Activated T-cell treated with anti-CD3 and anti-CD28 coated beads for 48 hours (primary cell): ENCODE results near the gene IHH.

Experiments
- DNase-seq: peaks from one replicate; pipeline ENCODE4 v3.0.0-alpha.2; 2020; ENCODE audit warnings: low read depth

The IHH gene

DNA sequence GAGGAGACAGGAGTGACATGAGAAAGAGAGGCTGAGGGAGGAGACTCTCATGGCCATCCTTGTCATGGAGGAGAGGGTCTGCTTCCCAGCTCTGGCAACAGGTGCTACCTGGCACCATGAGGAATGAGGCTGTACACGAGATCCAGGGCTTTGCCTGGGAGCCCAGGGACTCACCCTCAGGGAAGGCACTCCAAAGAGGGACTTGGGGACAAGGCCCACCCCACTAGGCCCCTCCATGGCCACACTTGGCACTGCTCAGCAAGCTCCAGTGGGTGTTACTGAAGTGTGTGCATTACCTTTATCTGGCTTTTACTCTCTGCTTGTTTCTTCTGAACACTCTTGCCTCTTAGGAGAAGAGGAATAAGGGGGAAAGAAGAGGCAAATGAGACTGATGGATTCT is 22.1 kb downstream of the IHH start:
- no peak for DNase-seq

- DNase-seq, result no peak
Measured at GRCh38 chr2:219037783-219038499, 22.8 kb downstream of the IHH start.

DNA sequence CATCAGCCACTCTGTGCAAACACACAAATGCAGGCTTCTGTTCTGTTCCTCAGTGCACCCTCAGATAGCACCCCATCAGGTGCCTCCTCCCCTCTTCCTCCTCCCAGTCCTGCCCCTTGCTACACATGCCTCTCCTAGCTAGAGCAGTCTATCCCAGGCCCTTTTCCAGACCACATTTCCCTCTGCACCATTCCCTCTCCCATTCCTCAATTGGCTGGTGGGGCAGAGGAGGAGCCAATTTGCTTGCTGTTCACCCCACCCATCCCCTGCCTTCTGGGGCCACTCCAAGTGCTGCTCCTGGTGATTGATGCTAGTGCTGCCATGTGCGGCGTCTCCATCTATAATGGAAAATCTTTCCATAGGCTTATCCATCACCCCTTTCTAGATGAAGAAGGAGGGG is 24.8 kb downstream of the IHH start:
- DNase-seq, result no peak

DNA sequence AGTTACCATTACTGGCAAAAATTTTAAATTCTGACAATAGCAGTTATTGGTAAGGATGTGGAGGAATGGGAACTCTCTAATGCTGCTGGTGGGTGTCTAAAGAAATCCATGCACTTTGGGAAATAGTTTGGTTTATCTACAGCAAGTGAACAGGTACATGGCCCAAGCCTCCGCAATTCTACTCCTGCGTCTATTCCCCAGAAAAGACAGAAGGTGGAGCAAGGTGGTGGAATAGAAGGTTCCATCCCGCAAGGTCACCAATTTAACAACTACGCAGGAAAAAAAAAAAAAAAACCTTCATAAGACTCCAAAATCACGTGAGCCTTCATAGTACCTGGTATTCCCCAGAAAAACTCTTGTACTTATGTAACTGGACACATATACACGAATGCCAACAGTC is 25.9 kb downstream of the IHH start:
- no peak for DNase-seq

DNA sequence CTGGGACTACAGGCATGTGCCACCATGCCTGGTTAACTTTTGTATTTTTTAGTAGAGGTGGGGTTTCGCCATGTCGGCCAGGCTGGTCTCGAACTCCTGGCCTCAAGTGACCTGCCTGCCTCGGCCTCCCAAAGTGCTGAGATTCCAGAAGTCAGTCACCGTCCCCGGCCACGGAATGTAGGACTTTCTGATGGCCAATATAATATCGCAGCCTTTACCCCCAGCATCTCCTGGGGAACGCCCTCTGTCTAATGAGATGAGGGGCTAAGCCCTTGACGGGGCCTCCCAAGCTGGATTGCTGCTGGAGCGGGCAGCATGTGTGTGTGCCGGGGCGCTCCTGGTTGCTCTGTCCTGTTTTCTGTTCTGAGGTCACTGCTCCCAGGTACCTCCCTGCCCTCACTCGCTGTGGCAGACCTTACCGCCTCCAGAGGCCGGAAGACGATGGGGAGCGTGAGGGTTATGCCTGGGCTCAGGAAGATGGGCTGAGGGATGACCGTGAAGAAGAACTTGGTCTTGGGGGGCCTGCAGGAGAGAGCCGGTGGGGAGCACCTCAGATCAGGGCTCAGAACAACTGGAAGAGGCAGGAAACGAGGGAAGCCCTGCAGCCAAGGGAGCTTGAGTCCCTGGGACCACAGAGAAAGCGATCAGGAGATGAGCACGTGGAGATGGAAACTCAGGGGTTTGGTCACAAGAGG is 28.5 kb downstream of the IHH start:
- no peak for DNase-seq

- DNase-seq, result no peak
Measured at GRCh38 chr2:219031005-219031738, 29.5 kb downstream of the IHH start.

DNA sequence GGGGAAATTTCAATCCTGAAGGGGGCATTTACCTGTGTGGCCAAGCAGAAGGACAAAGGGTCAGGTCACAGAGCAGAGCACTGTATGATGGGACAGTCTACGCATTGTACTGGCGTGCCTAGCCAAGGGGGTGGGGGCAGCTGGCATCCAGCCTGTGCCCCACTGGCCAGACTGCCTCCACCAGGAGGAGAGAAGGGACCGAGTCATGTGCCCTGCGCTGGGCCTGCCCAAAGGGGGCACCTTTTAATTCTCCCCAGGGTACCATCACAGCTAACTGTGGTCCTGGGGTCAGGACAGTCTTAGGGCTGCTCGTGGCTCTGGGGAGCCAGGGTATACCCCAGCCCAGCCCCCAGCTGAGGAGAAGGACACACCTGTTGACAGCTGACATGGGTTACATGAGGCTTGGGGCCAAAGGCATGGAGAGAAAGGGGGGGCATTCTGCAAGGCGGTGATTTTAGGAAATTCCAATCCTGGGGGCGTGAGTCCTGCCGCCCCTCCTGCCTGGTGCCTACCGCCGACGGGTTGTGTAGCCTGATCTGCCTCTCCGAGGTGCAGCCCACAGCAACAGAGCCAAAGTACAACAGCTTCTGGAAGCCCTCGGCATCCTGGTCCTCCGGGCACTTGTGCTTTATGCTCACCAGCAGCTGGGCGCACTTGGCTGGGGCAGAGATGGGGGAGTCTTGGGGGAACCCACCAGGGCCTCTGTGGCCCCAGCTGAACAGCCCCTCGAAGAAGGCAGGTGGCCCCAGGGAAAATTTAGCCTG is 30.4 kb downstream of the IHH start:
- no peak for DNase-seq

DNA sequence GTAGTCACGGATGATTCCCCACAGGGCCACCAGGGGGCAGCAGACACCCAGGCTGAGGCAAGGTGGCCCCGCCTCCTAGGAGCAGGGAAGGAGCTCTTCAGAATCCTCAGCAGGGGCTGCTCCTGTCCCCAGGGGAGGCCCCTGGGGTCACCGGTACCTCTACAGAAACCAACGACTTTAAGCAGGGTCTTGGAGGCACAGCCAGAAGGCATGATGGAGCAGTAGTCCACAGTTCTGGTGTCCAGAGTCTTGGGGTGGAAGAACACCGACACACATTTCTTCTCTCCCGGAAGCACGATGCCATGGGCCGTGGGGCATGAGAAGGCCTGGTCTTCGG is 30.9 kb downstream of the IHH start:
- DNase-seq, result peak; percentile 68

DNA sequence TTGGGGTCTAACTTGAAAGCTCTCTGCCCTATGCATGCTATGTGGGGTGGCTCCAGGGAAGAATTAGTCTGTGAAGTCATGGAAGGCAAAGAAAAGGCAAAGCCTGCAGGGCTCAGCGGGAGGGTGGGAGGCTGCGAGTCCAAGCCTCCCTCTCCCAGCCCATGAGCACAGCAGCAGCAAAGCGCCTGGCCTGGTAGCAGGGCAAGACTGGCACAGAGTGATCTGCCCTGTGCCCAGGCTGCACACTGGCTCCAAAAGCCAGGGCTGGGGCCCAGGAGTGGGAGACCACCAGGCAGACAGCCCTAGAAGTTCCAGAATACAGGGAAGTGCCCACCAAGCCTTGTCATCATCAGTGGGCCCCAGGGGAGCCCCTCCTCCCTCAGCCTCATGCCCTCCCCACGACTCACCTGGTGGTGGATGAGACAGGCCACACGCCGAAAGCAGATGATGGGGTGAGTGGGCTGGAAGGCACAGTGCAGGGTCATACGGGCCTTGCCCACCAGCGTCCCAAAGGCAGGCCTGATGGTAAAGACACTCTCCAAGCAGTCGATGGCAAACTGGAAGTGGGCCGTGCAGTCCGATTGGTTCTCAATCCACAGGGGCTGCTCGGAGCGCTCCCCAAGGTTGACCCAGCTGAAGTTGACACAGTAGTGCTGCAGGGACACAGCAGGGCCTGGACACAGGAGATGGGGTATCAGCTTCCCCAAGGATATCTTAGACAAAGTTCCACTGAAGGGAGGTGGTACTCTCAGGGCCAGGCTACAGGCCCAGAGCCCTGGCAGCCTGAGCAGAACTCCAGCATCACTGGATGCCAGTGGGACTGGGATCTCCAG is 31.5 kb downstream of the IHH start:
- DNase-seq, result no peak

DNA sequence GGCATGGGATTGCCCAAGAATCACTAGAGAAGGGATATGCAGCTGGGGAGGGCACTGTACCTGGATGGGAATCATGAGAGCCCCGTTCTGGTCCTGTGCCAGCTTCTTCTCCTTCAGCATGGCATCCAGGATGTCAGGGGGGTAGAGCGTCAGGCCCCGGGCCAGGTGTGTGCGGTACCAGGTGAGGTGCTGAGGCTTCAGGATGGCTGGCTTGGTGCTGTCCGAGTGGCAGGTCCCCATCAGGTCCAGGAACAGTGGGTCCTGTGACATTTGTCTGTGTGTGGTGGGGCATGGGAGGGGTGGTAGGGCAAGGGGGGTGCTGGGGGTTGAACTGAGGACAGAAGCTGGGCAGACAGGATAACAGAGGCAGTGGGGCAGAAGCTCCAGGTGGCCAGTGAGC is 32.6 kb downstream of the IHH start:
- no peak for DNase-seq

DNA sequence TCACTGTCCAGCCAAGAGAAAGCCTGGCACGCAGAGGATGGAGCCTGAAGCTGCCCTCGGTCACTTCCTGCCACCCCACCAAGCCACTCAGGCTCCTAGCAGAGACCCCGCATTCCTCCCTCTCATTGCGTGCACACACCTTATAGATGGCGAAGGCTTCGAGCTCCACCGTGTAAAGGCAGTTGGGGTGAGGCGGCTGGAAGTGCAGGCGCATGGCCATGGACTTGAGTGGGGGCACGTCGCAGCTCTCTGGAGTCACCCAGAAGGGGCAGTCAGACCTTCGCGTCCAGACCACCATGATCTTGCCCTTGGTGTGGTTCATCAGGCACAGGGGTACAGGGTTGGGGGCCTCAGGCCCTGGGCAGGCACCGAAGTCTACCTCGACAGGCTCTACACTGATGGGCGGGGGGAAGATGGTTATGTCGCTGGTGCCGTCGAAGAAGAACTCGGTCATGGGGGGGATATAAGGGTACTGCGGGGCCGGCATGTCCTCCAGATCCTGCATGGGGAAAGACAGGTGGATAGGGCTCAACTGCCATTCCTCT is 33.1 kb downstream of the IHH start:
- DNase-seq, result no peak

- no peak for DNase-seq
Measured at GRCh38 chr2:219026946-219027345, 33.8 kb downstream of the IHH start.

- DNase-seq, result no peak
Measured at GRCh38 chr2:219025637-219026585, 34.8 kb downstream of the IHH start.

DNA sequence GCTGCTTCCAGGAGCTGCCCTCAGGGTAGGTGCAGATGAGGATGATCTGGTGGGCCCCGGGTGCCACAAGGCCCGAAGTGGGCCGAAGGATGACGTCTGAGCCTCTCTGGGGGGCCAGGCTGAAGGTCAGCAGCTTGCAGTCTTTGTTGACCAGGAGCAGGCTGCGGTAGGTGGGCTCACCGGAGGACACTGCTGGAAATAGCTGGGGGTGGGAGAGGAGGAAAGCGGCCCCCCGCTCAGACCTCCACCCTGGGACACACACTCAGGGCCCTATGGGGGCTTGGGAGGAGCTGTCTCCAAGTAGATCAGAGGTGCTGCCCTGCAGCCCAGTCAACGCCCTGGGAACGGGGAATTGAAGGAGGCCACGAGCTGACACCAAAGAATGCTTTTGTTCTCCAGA is 36.7 kb downstream of the IHH start:
- no peak for DNase-seq

DNA sequence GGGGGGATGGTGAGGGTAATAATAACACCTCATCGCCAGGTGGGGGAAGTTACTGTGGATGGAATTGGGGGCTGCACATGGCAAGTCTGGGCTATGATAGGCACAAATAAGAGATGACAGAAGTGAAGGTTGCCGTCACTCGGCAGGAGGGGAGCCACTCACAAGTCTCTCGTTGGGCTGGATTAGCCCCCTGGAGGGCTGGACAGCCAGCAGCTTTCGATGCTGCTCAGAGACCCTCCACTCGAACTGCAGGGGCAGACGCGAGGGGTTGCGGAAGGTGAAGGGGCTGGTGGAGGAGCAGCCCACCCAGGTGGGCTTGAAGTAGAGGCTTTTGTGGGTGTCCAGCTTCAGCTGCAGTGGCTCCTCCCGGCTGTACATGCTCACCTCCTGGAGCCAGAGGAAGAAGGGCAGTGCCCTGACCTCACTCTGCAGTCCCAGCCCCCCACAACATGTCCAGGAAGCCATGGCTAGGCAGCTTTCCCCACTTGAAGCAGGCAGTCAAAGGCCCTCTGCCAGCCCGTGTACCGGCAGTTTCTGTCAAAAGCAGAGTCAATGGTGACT is 37.6 kb downstream of the IHH start:
- no peak for DNase-seq

DNA sequence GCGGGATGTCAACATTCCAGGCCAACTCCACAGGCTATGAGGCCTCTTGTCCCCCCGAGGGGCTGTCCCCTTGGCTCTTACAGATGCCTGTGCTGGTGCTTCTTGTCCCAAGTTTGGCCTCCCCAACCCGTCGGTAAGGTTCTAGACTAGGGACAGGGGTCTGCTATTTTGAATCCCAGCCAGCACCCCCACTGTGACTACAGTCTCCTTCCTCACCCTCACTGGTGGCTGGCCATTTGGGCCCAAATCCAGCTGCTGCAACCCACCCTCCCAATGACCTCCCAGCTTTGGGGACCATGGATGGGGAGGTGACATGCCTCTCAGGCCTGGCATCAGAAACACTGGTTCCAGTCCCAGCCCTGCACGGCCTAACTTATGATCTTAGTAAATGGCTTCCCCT is 38.1 kb downstream of the IHH start:
- DNase-seq, result no peak

DNA sequence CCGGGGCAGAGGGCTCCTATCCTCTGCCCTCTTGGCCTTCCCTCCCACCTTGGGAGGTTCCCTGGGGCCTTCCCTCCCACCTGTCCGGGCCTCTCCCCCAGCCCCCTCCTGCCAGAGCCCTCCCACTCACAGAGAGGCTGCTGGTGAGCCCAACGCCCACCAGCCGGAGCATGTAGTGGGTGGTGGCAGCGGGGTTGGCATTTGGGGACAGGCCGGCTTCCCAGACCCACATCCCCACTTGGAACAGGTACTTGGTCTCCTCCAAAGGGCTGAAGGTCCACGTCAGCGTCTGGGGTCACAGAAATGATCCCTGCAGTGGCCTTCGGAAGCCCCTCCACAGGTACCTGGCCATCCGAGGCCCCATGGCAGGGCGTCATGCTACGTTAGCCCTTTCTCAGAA is 38.7 kb downstream of the IHH start:
- DNase-seq, result no peak

GRCh38 chr2:219021591-219021990 is 39.1 kb downstream of the IHH start:
- no peak for DNase-seq

GRCh38 chr2:219020604-219021365 is 39.9 kb downstream of the IHH start:
- DNase-seq, result no peak
